ENCODE data around the gene SMG1. TPM values are rescaled to one million over a fixed set of nuclear protein-coding genes. Genes with fewer than 3 reads are reported as not detected.

Gene SMG1
- total and polyA plus RNA-seq, 4 donors = 5.3 to 70.8 (median 22.3) TPM

GRCh38 chr16:18796377-18796776 lies 129.8 kb downstream of the SMG1 start:
- WGBS = 40% methylated on average over 1 of the region's 1 CpG
- Histone ChIP-seq H3K9ac (ENCODE audit: low read depth in 1 of 2, low read length in 2 of 2) (peak overlapping the region in 1 of 2 donors; percentile 24), H3K27me3 (ENCODE audit: control insufficient read depth in 4 of 4, insufficient read depth in 4 of 4, low read length in 3 of 4) (no peaks in the 10 kb centered on the region), H3K4me1 (ENCODE audit: control insufficient read depth in 4 of 4, insufficient read depth in 4 of 4, low read length in 3 of 4) (peaks cover 6 to 31% (median 21%) of the 10 kb centered on the region in 4 donors), H3K27ac (ENCODE audit: low read depth in 1 of 2, low read length in 2 of 2) (peak overlapping the region in 1 of 2 donors; percentile 1), H3K9me3 (ENCODE audit: control insufficient read depth in 4 of 4, low read length in 3 of 4) (no peaks in the 10 kb centered on the region), H3K36me3 (ENCODE audit: control insufficient read depth in 4 of 4, insufficient read depth in 3 of 4, low read depth in 1 of 4, low read length in 3 of 4) (peaks cover 2 to 31% (median 17%) of the 10 kb centered on the region in 4 donors), H3K4me3 (ENCODE audit: low read depth in 1 of 3, low read length in 3 of 3) (no peak overlapping the region)
- DNase-seq (ENCODE audit: low spot score) = no peak
- TF ChIP-seq RXRA (IDR thresholded peaks at IDR 0.05) = no peak
- peak in 1 of 2 donors; percentile 5 for TF ChIP-seq HNF4A (conservative IDR thresholded peaks at IDR 0.05)

- H3K27ac ChIP-seq (ENCODE audit: low read depth in 1 of 2, low read length in 2 of 2) = no peak overlapping the region
- WGBS = 94% methylated on average over 11 of the region's 11 CpGs
- TF ChIP-seq RAD21 (IDR thresholded peaks at IDR 0.05) = no peak
- TF ChIP-seq GABPA (IDR thresholded peaks at IDR 0.05 in 1 of 2, conservative IDR thresholded peaks at IDR 0.05 in 1 of 2) = no peak
- no peak for TF ChIP-seq REST (IDR thresholded peaks at IDR 0.05)
- no peak for TF ChIP-seq TAF1 (conservative IDR thresholded peaks at IDR 0.05)
- TF ChIP-seq ATF3 (IDR thresholded peaks at IDR 0.05) = no peak
- TF ChIP-seq YY1 (IDR thresholded peaks at IDR 0.05) = no peak
- no peak for TF ChIP-seq FOXA2 (IDR thresholded peaks at IDR 0.05)
- TF ChIP-seq HNF4G (IDR thresholded peaks at IDR 0.05) = no peak
- TF ChIP-seq CTCF (IDR thresholded peaks at IDR 0.05; ENCODE audit: low read depth, low read length, missing input control) = no peak
- no peak for TF ChIP-seq FOXA1 (IDR thresholded peaks at IDR 0.05)
- TF ChIP-seq SP1 (IDR thresholded peaks at IDR 0.05) = no peak
- no peak for TF ChIP-seq HNF4A (conservative IDR thresholded peaks at IDR 0.05)
- peaks cover 3 to 38% (median 19%) of the 10 kb centered on the region in 4 donors for H3K36me3 ChIP-seq (ENCODE audit: control insufficient read depth in 4 of 4, insufficient read depth in 3 of 4, low read depth in 1 of 4, low read length in 3 of 4)
- no peak for DNase-seq (ENCODE audit: low spot score)
- no peak overlapping the region for H3K4me3 ChIP-seq (ENCODE audit: low read depth in 1 of 3, low read length in 3 of 3)
- H3K9ac ChIP-seq (ENCODE audit: low read depth in 1 of 2, low read length in 2 of 2) = no peak overlapping the region
- H3K27me3 ChIP-seq (ENCODE audit: control insufficient read depth in 4 of 4, insufficient read depth in 4 of 4, low read length in 3 of 4) = no peaks in the 10 kb centered on the region
- peaks cover 5 to 27% (median 18%) of the 10 kb centered on the region in 4 donors for H3K4me1 ChIP-seq (ENCODE audit: control insufficient read depth in 4 of 4, insufficient read depth in 4 of 4, low read length in 3 of 4)
- H3K9me3 ChIP-seq (ENCODE audit: control insufficient read depth in 4 of 4, low read length in 3 of 4) = no peaks in the 10 kb centered on the region
Measured at GRCh38 chr16:18792836-18793433, 133.3 kb downstream of the SMG1 start.
